GM12892 (cell line): ENCODE measurements around the gene HEXB.

Experiments
- POLR2A ChIP-seq: IDR thresholded peaks from 2 replicates; pipeline ENCODE4 v1.6.1; 2011; ENCODE audit warnings: low read depth, low read length, control low read depth
- POLR2AphosphoS5 ChIP-seq: IDR thresholded peaks from 2 replicates; pipeline ENCODE4 v1.6.1; 2011; ENCODE audit warnings: low read depth, low read length, control low read depth

DNA sequence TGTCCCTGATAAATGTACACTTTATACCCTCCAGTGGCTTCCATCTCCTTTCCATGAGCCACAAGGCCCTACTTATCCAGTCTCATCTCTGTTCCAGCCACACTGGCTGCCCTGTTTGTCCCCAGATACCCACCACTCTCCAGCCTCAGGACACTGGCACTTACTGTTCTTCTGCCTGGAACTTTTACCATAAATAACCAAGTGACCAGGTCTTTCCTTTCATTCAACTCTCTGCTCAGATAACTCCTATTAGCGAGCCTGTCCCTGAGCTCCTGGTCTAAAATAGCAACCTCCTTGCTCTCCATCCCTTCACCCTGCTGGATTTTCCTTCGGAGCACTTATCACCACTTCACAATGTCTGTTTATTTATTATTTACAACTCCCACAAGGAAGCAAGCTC is 27.9 kb upstream of the HEXB start:
- TF ChIP-seq POLR2AphosphoS5, result no peak
- TF ChIP-seq POLR2A, result no peak
